Choroid plexus epithelial cell (primary cell): Measurements from ENCODE around the gene LGALS7.

Experiments
- DNase-seq: peaks from one replicate; pipeline ENCODE4 v3.0.0-alpha.2; 2010; ENCODE audit warnings: low read depth
- H3K4me3 ChIP-seq: 2 replicates; pipeline ENCODE4 v1.5.1; 2011; ENCODE audit warnings: low read depth, mild to moderate bottlenecking, control low read depth, low read length, moderate library complexity
- CTCF ChIP-seq: conservative IDR thresholded peaks from 2 replicates; pipeline ENCODE4 v1.5.1; 2011; ENCODE audit warnings: low read depth, mild to moderate bottlenecking, control low read depth, inconsistent platforms, low read length, moderate library complexity

LGALS7 gene

GRCh38 chr19:38723990-38724854 lies 49.1 kb downstream of the LGALS7 start:
- H3K4me3 ChIP-seq = no peak overlapping the region
- TF ChIP-seq CTCF = no peak
- no peak for DNase-seq

- DNase-seq = no peak
- TF ChIP-seq CTCF = no peak
- H3K4me3 ChIP-seq = no peak overlapping the region
Measured at GRCh38 chr19:38723606-38723965, 49.7 kb downstream of the LGALS7 start.

- no peak overlapping the region for H3K4me3 ChIP-seq
- no peak for DNase-seq
- no peak for TF ChIP-seq CTCF
Measured at GRCh38 chr19:38722947-38723605, 50.2 kb downstream of the LGALS7 start.

GRCh38 chr19:38721979-38722773 lies 51.1 kb downstream of the LGALS7 start:
- no peak for DNase-seq
- TF ChIP-seq CTCF = no peak
- H3K4me3 ChIP-seq = no peak overlapping the region

GRCh38 chr19:38721496-38721895 lies 51.8 kb downstream of the LGALS7 start:
- no peak for TF ChIP-seq CTCF
- no peak overlapping the region for H3K4me3 ChIP-seq
- DNase-seq = no peak
